ENCODE measurements around the gene NSUN5. TPM values are rescaled to one million over a fixed set of nuclear protein-coding genes. Genes with fewer than 3 reads are reported as not detected.

The NSUN5 gene
- 10 to 100 TPM; 22.4 to 36.6 (median 26.8) TPM for total RNA-seq

DNA sequence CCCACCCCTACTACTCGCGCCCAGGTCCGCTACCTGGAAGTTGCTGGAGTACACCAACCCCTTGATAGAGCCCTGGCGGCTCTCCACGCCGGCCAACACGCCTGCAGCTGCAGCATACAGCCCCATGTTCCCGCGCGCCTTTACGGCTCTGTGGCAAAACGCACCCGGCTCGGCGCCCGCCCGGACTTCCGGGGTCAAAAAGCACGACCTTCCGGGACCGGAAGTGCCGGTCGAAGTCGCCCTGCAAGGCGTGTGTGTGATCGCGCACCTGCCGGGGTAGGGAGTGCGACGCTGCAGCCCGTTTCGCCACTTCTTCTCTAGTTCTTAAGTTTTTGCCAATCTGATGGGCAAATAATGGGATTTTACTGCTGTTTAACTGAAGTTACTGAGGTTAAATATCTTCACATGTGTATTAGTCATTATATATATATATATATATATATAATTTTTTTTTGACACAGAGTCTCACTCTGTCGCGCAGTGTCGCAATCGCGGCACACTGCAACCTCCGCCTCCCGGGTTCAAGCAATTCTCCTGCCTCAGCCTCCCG is at the start of gene NSUN5:
Gene NSUN5 (minus strand): TSS at position 162 of the 550 bp plus-strand sequence. CDS start 36 bp downstream, at position 126.
- Histone ChIP-seq H3K9me3 (no peaks in the 10 kb centered on the region), H3K27ac (peak within 1 kb of the TSS in 3 of 4 donors; percentile 69 to 75 (median 70)), H3K4me3 (peak within 1 kb of the TSS; percentile 57 to 86 (median 82)), H3K4me1 (peaks cover 0 to 19% (median 9%) of the 10 kb centered on the region in 4 donors), H3K36me3 (peaks cover 0 to 34% (median 6%) of the 10 kb centered on the region in 3 donors), H3K27me3 (no peaks in the 10 kb centered on the region)
- TF ChIP-seq EP300 (IDR thresholded peaks at IDR 0.05) (peak in 1 of 2 donors; percentile 80), POLR2A (IDR thresholded peaks at IDR 0.05) (no peak)
- 12 to 20% methylated on average over 23 to 39 of the region's 40 CpGs for WGBS, 2 donors
- DNase-seq (ENCODE audit: low spot score in 2 of 2), result peak; percentile 70 to 72

DNA sequence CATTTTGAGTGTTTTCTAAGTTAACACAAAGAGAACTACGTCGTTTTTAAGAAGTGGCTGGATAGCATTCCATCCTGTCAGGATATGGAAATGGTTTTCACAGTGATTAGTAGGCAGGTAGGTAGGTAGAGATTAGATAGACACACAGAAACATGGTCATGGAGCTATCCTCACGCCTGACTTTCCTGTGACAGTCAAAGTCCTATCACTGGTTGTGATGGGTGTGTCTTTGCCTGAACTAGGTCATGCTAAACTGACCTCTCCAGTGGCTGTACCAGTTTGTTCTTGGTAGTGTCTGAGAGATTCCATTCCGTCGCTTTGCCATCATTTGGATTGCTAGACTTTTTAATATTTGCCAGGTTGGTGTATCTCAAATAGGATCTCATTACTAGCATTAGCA is 47.5 kb upstream of the NSUN5 start:
- no peak for DNase-seq (ENCODE audit: low spot score in 2 of 2)
- Histone ChIP-seq H3K36me3 (no peaks in the 10 kb centered on the region), H3K27ac (no peak overlapping the region), H3K9me3 (peaks cover 0 to 9% (median 0%) of the 10 kb centered on the region in 4 donors), H3K4me1 (peaks cover 0 to 22% (median 6%) of the 10 kb centered on the region in 4 donors), H3K27me3 (peaks cover 0 to 10% of the 10 kb centered on the region in 2 donors), H3K4me3 (no peak overlapping the region)
- TF ChIP-seq, protein P1, sequence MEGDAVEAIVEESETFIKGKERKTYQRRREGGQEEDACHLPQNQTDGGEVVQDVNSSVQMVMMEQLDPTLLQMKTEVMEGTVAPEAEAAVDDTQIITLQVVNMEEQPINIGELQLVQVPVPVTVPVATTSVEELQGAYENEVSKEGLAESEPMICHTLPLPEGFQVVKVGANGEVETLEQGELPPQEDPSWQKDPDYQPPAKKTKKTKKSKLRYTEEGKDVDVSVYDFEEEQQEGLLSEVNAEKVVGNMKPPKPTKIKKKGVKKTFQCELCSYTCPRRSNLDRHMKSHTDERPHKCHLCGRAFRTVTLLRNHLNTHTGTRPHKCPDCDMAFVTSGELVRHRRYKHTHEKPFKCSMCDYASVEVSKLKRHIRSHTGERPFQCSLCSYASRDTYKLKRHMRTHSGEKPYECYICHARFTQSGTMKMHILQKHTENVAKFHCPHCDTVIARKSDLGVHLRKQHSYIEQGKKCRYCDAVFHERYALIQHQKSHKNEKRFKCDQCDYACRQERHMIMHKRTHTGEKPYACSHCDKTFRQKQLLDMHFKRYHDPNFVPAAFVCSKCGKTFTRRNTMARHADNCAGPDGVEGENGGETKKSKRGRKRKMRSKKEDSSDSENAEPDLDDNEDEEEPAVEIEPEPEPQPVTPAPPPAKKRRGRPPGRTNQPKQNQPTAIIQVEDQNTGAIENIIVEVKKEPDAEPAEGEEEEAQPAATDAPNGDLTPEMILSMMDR (IDR thresholded peaks at IDR 0.05), result no peak
- TF ChIP-seq EP300 (IDR thresholded peaks at IDR 0.05) (no peak), POLR2A (IDR thresholded peaks at IDR 0.05) (no peak)
- WGBS, 2 donors, result 86 to 90% methylated on average over 5 of the region's 5 CpGs

DNA sequence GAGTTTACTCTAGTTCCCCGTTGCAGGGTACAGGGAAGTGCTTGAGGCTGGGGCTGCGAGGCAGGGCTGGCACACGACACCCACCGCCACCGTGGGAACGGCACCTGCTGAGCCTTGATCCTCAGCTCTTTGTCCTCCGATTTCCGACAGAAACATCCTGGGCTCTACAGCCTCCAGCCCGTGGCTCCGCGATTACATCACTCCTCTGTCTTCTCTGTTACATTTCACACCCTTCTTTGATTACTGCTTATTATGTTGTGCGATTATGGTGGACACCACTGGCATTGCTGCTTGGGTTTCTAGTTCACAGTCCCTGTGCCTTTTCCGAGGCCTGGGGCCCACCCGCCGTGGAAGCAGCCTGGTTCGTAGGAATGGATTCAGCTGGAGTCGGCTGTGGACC is 46.2 kb upstream of the NSUN5 start:
- 78 to 82% methylated on average over 17 of the region's 17 CpGs for WGBS, 2 donors
- H3K36me3 ChIP-seq, result no peaks in the 10 kb centered on the region
- H3K27me3 ChIP-seq, result peaks cover 0 to 10% of the 10 kb centered on the region in 2 donors
- peaks cover 0 to 9% (median 0%) of the 10 kb centered on the region in 4 donors for H3K9me3 ChIP-seq
- DNase-seq (ENCODE audit: low spot score in 2 of 2), result no peak
- H3K27ac ChIP-seq, result no peak overlapping the region
- H3K4me3 ChIP-seq, result no peak overlapping the region
- H3K4me1 ChIP-seq, result peaks cover 0 to 22% (median 6%) of the 10 kb centered on the region in 4 donors
- TF ChIP-seq, protein P1 (IDR thresholded peaks at IDR 0.05), result no peak
- TF ChIP-seq EP300 (IDR thresholded peaks at IDR 0.05) (no peak), POLR2A (IDR thresholded peaks at IDR 0.05) (no peak)

DNA sequence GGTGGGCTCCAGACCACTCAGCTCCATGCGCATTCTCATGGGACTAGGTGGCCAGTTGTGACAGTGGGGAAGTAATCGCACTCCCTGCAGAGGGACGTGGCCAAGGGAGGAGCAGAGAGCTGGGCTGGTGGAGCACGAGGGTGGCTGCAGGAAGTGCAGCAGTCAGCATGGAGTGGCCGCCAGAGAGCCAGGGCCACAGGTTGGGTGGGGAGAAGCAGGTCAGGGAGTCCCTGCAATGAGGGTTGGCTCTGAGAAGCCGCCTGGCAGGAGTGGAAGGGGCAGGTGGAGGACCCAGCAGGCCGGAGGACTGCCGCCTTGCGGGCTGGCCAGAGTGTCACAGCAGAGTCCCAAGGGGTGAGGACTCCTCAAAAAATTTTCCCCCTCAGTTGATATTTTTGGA is 45.6 kb upstream of the NSUN5 start:
- H3K36me3 ChIP-seq, result no peaks in the 10 kb centered on the region
- no peak for DNase-seq (ENCODE audit: low spot score in 2 of 2)
- H3K4me1 ChIP-seq, result peaks cover 0 to 18% (median 6%) of the 10 kb centered on the region in 4 donors
- H3K27me3 ChIP-seq, result peaks cover 0 to 6% of the 10 kb centered on the region in 2 donors
- WGBS, 2 donors, result 83 to 89% methylated on average over 9 of the region's 9 CpGs
- peaks cover 0 to 9% (median 0%) of the 10 kb centered on the region in 4 donors for H3K9me3 ChIP-seq
- TF ChIP-seq, protein P1 (IDR thresholded peaks at IDR 0.05), result no peak
- TF ChIP-seq EP300 (IDR thresholded peaks at IDR 0.05), result no peak
- no peak for TF ChIP-seq POLR2A (IDR thresholded peaks at IDR 0.05)
- no peak overlapping the region for H3K4me3 ChIP-seq
- no peak overlapping the region for H3K27ac ChIP-seq

DNA sequence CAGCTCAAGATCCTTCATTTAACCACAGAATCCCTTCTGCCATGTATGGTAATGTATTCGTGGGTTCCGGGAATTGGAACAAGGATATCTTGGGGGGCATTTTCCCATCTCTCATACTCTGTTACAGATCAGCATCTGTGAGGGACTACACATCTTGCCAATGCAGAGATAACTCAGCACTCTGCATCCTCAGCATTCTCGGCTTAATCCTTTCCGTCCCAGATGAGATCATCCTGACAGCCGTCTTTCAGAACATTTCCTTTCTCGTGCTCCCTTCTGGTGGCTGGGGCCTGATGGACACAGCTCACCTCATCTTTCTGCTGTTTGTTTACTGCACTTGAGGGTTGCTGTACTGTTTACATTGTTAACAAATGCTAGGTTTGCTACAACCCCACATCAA is 44.6 kb upstream of the NSUN5 start:
- peaks cover 0 to 9% (median 0%) of the 10 kb centered on the region in 4 donors for H3K9me3 ChIP-seq
- H3K4me3 ChIP-seq, result no peak overlapping the region
- H3K4me1 ChIP-seq, result peaks cover 0 to 8% (median 2%) of the 10 kb centered on the region in 4 donors
- no peak for DNase-seq (ENCODE audit: low spot score in 2 of 2)
- WGBS, 2 donors, result 75 to 82% methylated on average over 6 of the region's 6 CpGs
- no peaks in the 10 kb centered on the region for H3K27me3 ChIP-seq
- no peak overlapping the region for H3K27ac ChIP-seq
- no peaks in the 10 kb centered on the region for H3K36me3 ChIP-seq
- TF ChIP-seq POLR2A (IDR thresholded peaks at IDR 0.05) (no peak), EP300 (IDR thresholded peaks at IDR 0.05) (no peak)
- TF ChIP-seq, protein P1 (IDR thresholded peaks at IDR 0.05), result no peak

Data from tibial nerve (tissue), 4 donors.